ENCODE data around the gene GABRR1.
"Not testable (repeated sequence)": the region's sequence is repeated elsewhere in the genome, so short reads cannot be mapped to it uniquely, and the experiment has no call there.

The GABRR1 gene

GRCh38 chr6:89133981-89134380 is 83.2 kb downstream of the GABRR1 start:
- TF ChIP-seq CTCF (IDR thresholded peaks at IDR 0.05; ENCODE audit: extremely low read depth, insufficient read depth, missing control alignments): no peak
- in situ Hi-C loops (cut with MboI; ENCODE audit: low pct_unique_long_range_greater_than_20kb, low sequenced_read_pairs, unreplicated experiment): no loop called here
- DNase-seq (ENCODE audit: low spot score): no peak

GRCh38 chr6:89132057-89132456 is 85.1 kb downstream of the GABRR1 start:
- in situ Hi-C loops (cut with MboI; ENCODE audit: low pct_unique_long_range_greater_than_20kb, low sequenced_read_pairs, unreplicated experiment): no loop called here
- no peak for DNase-seq (ENCODE audit: low spot score)
- TF ChIP-seq CTCF (IDR thresholded peaks at IDR 0.05; ENCODE audit: extremely low read depth, insufficient read depth, missing control alignments): no peak

- DNase-seq (ENCODE audit: low spot score): no peak
- no peak for TF ChIP-seq CTCF (IDR thresholded peaks at IDR 0.05; ENCODE audit: extremely low read depth, insufficient read depth, missing control alignments)
- in situ Hi-C loops (cut with MboI; ENCODE audit: low pct_unique_long_range_greater_than_20kb, low sequenced_read_pairs, unreplicated experiment): no loop called here
These were observed 85.6 kb downstream of the GABRR1 start for GRCh38 chr6:89131599-89131998.

GRCh38 chr6:89128256-89128671 is 88.9 kb downstream of the GABRR1 start:
- DNase-seq (ENCODE audit: low spot score); in situ Hi-C loops (cut with MboI; ENCODE audit: low pct_unique_long_range_greater_than_20kb, low sequenced_read_pairs, unreplicated experiment): not testable (repeated sequence)

All from GM13977 (cell line).